ENCODE results near the gene PDLIM5. TPM values are rescaled to one million over a fixed set of nuclear protein-coding genes. Genes with fewer than 3 reads are reported as not detected.
A peak's percentile ranks its signal among the peaks of the same experiment; 100 is the strongest.

Gene PDLIM5
- total and polyA plus RNA-seq, 4 donors, result 64.4 to 762 (median 228) TPM

DNA sequence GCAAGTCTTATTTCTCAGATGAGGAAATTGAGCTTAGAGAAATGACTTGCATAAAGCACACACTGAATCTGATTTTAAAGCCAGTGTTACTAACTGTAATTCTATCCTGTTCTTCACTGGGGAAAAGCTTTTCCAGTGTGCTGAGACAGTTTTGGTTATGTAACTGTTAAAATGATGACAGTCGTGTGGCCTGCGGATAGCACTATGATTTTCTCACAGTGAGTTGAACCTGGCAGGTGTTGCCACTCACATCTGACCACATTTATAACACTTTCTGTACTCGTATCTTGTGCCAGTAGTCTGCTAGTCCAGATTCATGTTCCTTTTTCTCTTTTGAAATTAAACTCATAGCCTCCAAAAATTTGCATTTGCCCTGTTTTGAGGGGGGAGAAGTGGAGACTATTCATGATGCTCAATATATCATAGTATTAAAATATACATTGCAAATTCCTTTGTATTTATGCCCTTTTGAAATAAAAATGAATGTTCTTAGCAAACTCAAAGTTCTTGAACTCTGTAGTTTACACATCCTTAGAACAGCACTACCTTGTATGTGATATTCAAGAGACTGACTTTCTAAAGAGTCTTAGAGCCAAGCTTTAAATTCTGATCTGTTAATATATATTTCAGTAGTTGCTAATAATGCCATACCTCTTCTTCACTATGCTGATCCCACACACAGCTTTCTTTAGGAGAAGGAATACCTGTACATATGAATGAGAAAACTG, 132.3 kb downstream of the PDLIM5 start:
- no peak for ATAC-seq (ENCODE audit: low FRiP score)
- Histone ChIP-seq H3K9me3 (ENCODE audit: control insufficient read depth, low read length) (no peaks in the 10 kb centered on the region), H3K4me1 (ENCODE audit: control insufficient read depth in 1 of 2, insufficient read depth in 2 of 2, low read length in 2 of 2) (no peaks in the 10 kb centered on the region), H3K27me3 (ENCODE audit: control insufficient read depth in 1 of 2, insufficient read depth in 2 of 2, low read length in 1 of 2) (no peaks in the 10 kb centered on the region), H3K4me3 (ENCODE audit: low read length in 2 of 2) (no peak overlapping the region), H3K36me3 (ENCODE audit: control insufficient read depth in 1 of 2, insufficient read depth in 2 of 2, low read length in 1 of 2) (no peaks in the 10 kb centered on the region), H3K27ac (ENCODE audit: low read depth in 1 of 2, low read length in 2 of 2) (no peak overlapping the region)
- WGBS, 2 donors, result 16 to 23% methylated on average over 3 of the region's 3 CpGs
- intact Hi-C loops (cut with DNase I), result loop anchor here in 1 of 2 donors (5.0 kb wide), 1 partner anchor 132 kb away; the partner anchor contains the start of gene PDLIM5
- DNase-seq, result no peak

DNA sequence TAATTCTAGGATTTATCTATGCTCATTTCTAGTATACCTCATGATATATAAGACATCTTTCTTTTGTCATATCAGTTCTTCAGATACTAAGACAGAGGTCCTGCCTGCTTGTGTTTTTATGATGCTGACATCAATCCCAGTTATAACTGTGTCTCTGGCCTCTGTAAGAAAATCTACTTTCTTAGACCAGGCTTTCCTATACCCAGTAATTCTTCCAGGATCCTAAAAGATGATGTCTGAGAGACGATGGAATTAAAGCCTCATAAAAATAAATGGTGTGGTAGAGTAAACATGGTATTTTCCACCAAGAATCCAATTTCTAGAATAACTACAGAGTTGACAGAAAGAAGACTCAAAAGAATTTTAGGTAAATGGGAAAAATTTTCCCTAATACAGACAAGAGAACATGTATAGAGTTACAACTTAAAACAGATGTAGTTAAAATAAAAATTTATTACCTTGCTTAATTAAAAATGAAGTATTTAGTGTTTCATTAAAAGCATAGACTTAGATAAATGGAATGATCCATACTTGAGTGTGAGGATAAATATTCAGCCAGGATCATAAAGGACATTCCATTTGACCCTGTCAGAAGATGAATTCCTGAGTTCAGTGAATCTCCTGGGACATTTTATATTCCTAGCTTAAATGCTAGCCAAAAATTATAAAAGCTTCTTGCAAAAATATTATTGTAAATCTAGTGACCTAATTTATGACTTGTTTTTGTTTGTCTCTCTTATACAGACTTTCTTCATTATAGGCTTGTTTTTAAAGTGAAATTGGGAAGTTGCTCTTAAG, 137.4 kb downstream of the PDLIM5 start:
- WGBS, 2 donors, result 13 to 20% methylated on average over 1 of the region's 1 CpG
- H3K4me1 ChIP-seq (ENCODE audit: control insufficient read depth in 1 of 2, insufficient read depth in 2 of 2, low read length in 2 of 2), result peaks cover 0 to 5% of the 10 kb centered on the region in 2 donors
- peaks cover 0 to 2% of the 10 kb centered on the region in 2 donors for H3K36me3 ChIP-seq (ENCODE audit: control insufficient read depth in 1 of 2, insufficient read depth in 2 of 2, low read length in 1 of 2)
- H3K27me3 ChIP-seq (ENCODE audit: control insufficient read depth in 1 of 2, insufficient read depth in 2 of 2, low read length in 1 of 2), result no peaks in the 10 kb centered on the region
- no peak for ATAC-seq (ENCODE audit: low FRiP score)
- no peaks in the 10 kb centered on the region for H3K9me3 ChIP-seq (ENCODE audit: control insufficient read depth, low read length)
- no peak overlapping the region for H3K27ac ChIP-seq (ENCODE audit: low read depth in 1 of 2, low read length in 2 of 2)
- intact Hi-C loops (cut with DNase I), result no loop called here
- H3K4me3 ChIP-seq (ENCODE audit: low read length in 2 of 2), result no peak overlapping the region
- no peak for DNase-seq

DNA sequence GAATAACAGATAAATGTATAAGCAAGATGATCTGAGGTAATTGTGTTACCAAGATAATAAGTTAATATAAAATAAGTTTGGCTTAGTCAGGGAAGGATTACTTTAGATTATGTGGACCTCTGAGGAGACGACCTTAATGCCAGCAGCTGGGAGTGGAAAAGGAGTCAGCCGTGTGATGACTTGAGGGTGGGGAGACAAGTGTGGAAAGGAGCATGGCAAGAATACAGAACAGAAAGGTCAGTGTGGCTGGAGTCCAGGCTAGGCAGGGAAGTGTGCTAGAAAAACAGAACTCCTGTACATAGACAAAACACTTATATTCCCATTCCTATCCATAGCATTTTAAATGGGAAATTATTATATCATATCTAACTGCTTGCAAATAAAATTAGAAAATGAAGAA, 138.8 kb downstream of the PDLIM5 start:
- Histone ChIP-seq H3K4me1 (ENCODE audit: control insufficient read depth in 1 of 2, insufficient read depth in 2 of 2, low read length in 2 of 2) (peaks cover 0 to 5% of the 10 kb centered on the region in 2 donors), H3K4me3 (ENCODE audit: low read length in 2 of 2) (no peak overlapping the region), H3K9me3 (ENCODE audit: control insufficient read depth, low read length) (no peaks in the 10 kb centered on the region), H3K27me3 (ENCODE audit: control insufficient read depth in 1 of 2, insufficient read depth in 2 of 2, low read length in 1 of 2) (no peaks in the 10 kb centered on the region), H3K27ac (ENCODE audit: low read depth in 1 of 2, low read length in 2 of 2) (no peak overlapping the region), H3K36me3 (ENCODE audit: control insufficient read depth in 1 of 2, insufficient read depth in 2 of 2, low read length in 1 of 2) (peaks cover 0 to 2% of the 10 kb centered on the region in 2 donors)
- DNase-seq, result no peak
- intact Hi-C loops (cut with DNase I), result loop anchor here (5.0 to 10.0 kb wide), 2 partner anchors 138 to 286 kb away; partner anchors contain the start of gene PDLIM5 (in 1 of the 2)
- 5 to 8% methylated on average over 2 of the region's 2 CpGs for WGBS, 2 donors
- no peak for ATAC-seq (ENCODE audit: low FRiP score)

DNA sequence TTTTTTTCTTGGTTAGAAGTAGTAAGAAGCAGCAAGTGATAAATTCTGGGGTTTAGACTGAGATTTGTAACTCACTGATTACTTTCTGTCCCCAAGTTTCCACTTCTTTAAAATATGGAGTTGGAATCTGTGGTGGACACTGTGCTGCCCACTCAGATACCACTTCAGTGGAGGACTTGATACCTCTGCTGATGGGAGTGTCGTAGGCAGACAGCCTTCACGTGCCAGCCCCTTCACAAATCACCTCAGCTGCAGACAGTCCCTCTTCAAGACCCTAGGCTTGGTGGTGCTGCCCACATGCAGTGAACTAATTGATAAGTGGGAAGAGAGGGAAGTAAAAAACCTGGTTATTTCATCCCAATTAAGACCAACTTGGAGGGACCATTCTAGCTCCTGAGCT, 139.5 kb downstream of the PDLIM5 start:
- Histone ChIP-seq H3K4me3 (ENCODE audit: low read length in 2 of 2) (no peak overlapping the region), H3K4me1 (ENCODE audit: control insufficient read depth in 1 of 2, insufficient read depth in 2 of 2, low read length in 2 of 2) (peaks cover 0 to 5% of the 10 kb centered on the region in 2 donors), H3K9me3 (ENCODE audit: control insufficient read depth, low read length) (no peaks in the 10 kb centered on the region), H3K36me3 (ENCODE audit: control insufficient read depth in 1 of 2, insufficient read depth in 2 of 2, low read length in 1 of 2) (peaks cover 0 to 2% of the 10 kb centered on the region in 2 donors), H3K27me3 (ENCODE audit: control insufficient read depth in 1 of 2, insufficient read depth in 2 of 2, low read length in 1 of 2) (no peaks in the 10 kb centered on the region), H3K27ac (ENCODE audit: low read depth in 1 of 2, low read length in 2 of 2) (no peak overlapping the region)
- intact Hi-C loops (cut with DNase I), result loop anchor here (5.0 to 10.0 kb wide), 2 partner anchors 139 to 286 kb away; partner anchors contain the start of gene PDLIM5 (in 1 of the 2)
- WGBS, 2 donors, result 75 to 78% methylated on average over 2 of the region's 2 CpGs
- DNase-seq (no peak), ATAC-seq (ENCODE audit: low FRiP score) (no peak)

DNA sequence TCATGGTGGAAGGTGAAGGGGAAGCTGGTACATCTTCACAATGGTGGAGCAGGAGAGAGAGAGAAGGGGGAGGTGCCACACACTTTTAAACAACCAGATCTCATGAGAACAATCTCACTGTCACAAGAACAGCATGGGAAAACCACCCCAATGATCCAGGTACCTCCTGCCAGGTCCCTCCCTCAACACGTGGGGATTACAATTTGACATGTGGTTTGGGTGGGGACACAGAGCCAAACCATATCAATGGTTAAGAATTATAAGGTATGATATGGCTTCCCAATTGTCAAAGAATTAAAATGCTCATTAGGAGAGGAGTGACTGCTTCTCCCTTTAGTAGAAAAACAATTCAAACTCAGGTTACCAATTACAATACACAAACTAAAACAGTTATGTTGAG, 143.3 kb downstream of the PDLIM5 start:
- DNase-seq (no peak), ATAC-seq (ENCODE audit: low FRiP score) (no peak)

DNA sequence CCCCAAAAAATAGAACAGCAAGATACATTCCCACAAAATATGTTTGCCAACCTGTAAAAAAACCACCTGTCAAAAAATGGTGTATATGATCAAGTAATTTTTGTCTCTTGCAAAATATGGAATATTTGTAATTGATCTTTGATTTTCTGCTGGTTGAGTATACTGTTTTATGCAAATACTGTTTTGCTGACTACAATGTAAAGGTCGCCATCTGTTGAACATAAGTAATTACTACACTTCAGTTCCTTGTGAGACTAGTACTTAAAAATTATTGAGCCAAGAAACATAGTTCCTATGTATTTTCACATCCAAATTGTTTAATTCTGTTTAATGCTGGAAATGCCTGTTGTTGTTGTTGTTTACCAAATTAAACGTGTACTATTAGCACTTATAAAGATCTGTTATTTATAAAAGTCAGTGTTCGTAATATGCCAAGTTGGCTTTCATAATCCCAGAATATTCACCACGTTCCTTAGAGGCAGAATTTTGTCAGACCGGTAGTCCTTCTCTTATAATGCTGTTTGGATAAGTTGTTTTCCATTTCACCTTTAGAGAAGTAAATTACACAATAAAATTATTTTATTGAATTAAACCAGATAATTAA, 144.2 kb downstream of the PDLIM5 start:
- Histone ChIP-seq H3K4me3 (ENCODE audit: low read length in 2 of 2) (no peak overlapping the region), H3K27ac (ENCODE audit: low read depth in 1 of 2, low read length in 2 of 2) (no peak overlapping the region), H3K27me3 (ENCODE audit: control insufficient read depth in 1 of 2, insufficient read depth in 2 of 2, low read length in 1 of 2) (no peaks in the 10 kb centered on the region), H3K4me1 (ENCODE audit: control insufficient read depth in 1 of 2, insufficient read depth in 2 of 2, low read length in 2 of 2) (peaks cover 1 to 5% of the 10 kb centered on the region in 2 donors), H3K36me3 (ENCODE audit: control insufficient read depth in 1 of 2, insufficient read depth in 2 of 2, low read length in 1 of 2) (peaks cover 0 to 2% of the 10 kb centered on the region in 2 donors), H3K9me3 (ENCODE audit: control insufficient read depth, low read length) (no peaks in the 10 kb centered on the region)
- 23 to 32% methylated on average over 5 of the region's 5 CpGs for WGBS, 2 donors
- ATAC-seq (ENCODE audit: low FRiP score), result peak; percentile 77
- DNase-seq, result no peak
- intact Hi-C loops (cut with DNase I), result loop anchor here (5.0 to 10.0 kb wide), 3 partner anchors 184 to 291 kb away; no protein-coding TSS in a partner anchor

More for the DNA sequence above, 143.3 kb downstream of the PDLIM5 start:
- intact Hi-C loops (cut with DNase I), result loop anchor here (5.0 to 10.0 kb wide), 3 partner anchors 183 to 290 kb away; no protein-coding TSS in a partner anchor
- Histone ChIP-seq H3K9me3 (ENCODE audit: control insufficient read depth, low read length) (no peaks in the 10 kb centered on the region), H3K27me3 (ENCODE audit: control insufficient read depth in 1 of 2, insufficient read depth in 2 of 2, low read length in 1 of 2) (no peaks in the 10 kb centered on the region), H3K4me3 (ENCODE audit: low read length in 2 of 2) (no peak overlapping the region), H3K27ac (ENCODE audit: low read depth in 1 of 2, low read length in 2 of 2) (peak overlapping the region in 1 of 2 donors; percentile 10), H3K4me1 (ENCODE audit: control insufficient read depth in 1 of 2, insufficient read depth in 2 of 2, low read length in 2 of 2) (peaks cover 0 to 5% of the 10 kb centered on the region in 2 donors), H3K36me3 (ENCODE audit: control insufficient read depth in 1 of 2, insufficient read depth in 2 of 2, low read length in 1 of 2) (peaks cover 0 to 2% of the 10 kb centered on the region in 2 donors)
- 21 to 31% methylated on average over 1 of the region's 1 CpG for WGBS, 2 donors

DNA sequence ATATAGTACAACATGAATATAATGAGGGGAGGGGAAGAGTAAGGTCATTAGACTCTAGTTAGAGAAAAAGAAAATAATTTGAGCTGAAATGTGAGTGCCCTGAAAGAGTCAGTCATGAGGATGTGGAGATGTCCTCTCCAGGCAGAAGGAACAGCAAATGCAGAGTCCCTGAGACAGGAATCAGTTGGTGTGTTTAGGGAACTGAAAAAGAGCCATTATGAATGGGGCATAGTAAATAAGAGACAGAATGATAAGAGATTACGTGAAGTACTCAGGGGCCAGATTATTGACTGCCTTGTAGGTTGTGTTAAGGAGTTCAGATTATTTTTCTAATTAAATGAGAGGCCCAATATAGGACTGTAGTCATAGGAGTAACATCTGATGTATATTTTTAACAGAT, 147.0 kb downstream of the PDLIM5 start:
- WGBS, 2 donors, result 96 to 97% methylated on average over 1 of the region's 1 CpG
- no peak for DNase-seq
- no peak for ATAC-seq (ENCODE audit: low FRiP score)
- intact Hi-C loops (cut with DNase I), result loop anchor here (5.0 to 10.0 kb wide), 3 partner anchors 186 to 294 kb away; no protein-coding TSS in a partner anchor
- no peaks in the 10 kb centered on the region for H3K36me3 ChIP-seq (ENCODE audit: control insufficient read depth in 1 of 2, insufficient read depth in 2 of 2, low read length in 1 of 2)
- H3K4me1 ChIP-seq (ENCODE audit: control insufficient read depth in 1 of 2, insufficient read depth in 2 of 2, low read length in 2 of 2), result peaks cover 2 to 6% of the 10 kb centered on the region in 2 donors
- H3K27ac ChIP-seq (ENCODE audit: low read depth in 1 of 2, low read length in 2 of 2), result no peak overlapping the region
- H3K27me3 ChIP-seq (ENCODE audit: control insufficient read depth in 1 of 2, insufficient read depth in 2 of 2, low read length in 1 of 2), result no peaks in the 10 kb centered on the region
- no peak overlapping the region for H3K4me3 ChIP-seq (ENCODE audit: low read length in 2 of 2)
- no peaks in the 10 kb centered on the region for H3K9me3 ChIP-seq (ENCODE audit: control insufficient read depth, low read length)

DNA sequence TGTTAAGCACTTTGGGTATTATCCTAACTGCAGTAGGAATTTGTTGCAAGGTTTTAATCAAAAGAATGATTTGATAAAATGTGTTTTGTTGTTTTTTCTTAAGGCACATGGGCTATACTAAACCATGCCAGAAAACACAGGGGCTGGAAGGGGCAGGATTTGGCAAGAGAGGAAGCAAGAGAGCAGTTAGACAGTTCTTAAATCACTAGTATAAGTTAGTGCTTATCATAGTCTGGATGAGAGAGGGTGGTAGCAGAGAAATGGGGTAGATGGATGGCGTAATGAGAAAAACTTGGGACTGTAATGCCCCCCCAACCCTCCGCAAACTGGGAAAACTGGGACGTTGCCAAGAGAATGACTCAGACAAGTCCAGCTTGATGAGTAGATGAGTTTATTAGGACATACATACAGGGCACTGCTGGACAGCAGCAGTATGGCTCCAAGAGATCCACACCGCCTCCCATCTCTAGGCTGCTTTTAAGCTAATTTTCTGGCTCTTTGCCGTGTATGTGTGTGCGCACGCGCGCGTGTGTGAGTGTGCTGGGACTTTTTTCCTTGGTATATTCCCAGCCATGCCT, 151.5 kb downstream of the PDLIM5 start:
- ATAC-seq (ENCODE audit: low FRiP score), result peak; percentile 45
- Histone ChIP-seq H3K27me3 (ENCODE audit: control insufficient read depth in 1 of 2, insufficient read depth in 2 of 2, low read length in 1 of 2) (no peaks in the 10 kb centered on the region), H3K36me3 (ENCODE audit: control insufficient read depth in 1 of 2, insufficient read depth in 2 of 2, low read length in 1 of 2) (no peaks in the 10 kb centered on the region), H3K27ac (ENCODE audit: low read depth in 1 of 2, low read length in 2 of 2) (no peak overlapping the region), H3K4me3 (ENCODE audit: low read length in 2 of 2) (no peak overlapping the region), H3K9me3 (ENCODE audit: control insufficient read depth, low read length) (no peaks in the 10 kb centered on the region), H3K4me1 (ENCODE audit: control insufficient read depth in 1 of 2, insufficient read depth in 2 of 2, low read length in 2 of 2) (peaks cover 6 to 9% of the 10 kb centered on the region in 2 donors)
- DNase-seq, result peak in 1 of 2 donors; percentile 52
- 76 to 78% methylated on average over 10 of the region's 10 CpGs for WGBS, 2 donors
- intact Hi-C loops (cut with DNase I), result no loop called here
